ENCODE measurements around the gene SYNDIG1. TPM values are rescaled to one million over a fixed set of nuclear protein-coding genes. Genes with fewer than 3 reads are reported as not detected.

SYNDIG1 gene
- total RNA-seq, 6 experiments from 2014 or later, result 0.14 to 0.31 TPM; not detected in 4

DNA sequence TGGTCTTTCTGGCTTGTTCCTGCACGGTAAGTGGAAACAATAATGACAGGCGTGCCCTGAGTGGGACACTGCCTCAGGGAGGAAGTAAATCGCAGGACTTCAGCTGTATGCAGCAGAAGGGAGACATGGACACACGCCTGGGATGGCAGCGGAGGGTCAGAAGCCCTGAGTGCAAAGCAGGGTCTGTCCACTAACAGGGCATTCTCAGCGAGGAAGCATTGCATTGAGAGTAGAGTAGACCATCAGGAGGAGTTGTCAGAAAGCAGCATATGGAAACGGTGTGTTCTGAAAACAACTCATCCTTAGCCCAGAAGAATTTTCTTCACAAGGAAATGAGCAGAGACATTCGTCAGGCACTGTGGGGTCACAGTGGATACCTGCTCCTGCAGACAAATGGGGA, 134.0 kb downstream of the SYNDIG1 start:
- Mint-ChIP-seq H3K4me3 (no peak overlapping the region), H3K9me3 (peaks cover 8% of the 10 kb centered on the region), H3K27ac (no peak overlapping the region), H3K36me3 (ENCODE audit: low read depth) (no peaks in the 10 kb centered on the region; the same call in 1 of the 2 replicates), H3K4me1 (ENCODE audit: low read depth) (no peaks in the 10 kb centered on the region), H3K27me3 (ENCODE audit: insufficient read depth) (peaks cover 20% of the 10 kb centered on the region)
- TF ChIP-seq, protein P1, sequence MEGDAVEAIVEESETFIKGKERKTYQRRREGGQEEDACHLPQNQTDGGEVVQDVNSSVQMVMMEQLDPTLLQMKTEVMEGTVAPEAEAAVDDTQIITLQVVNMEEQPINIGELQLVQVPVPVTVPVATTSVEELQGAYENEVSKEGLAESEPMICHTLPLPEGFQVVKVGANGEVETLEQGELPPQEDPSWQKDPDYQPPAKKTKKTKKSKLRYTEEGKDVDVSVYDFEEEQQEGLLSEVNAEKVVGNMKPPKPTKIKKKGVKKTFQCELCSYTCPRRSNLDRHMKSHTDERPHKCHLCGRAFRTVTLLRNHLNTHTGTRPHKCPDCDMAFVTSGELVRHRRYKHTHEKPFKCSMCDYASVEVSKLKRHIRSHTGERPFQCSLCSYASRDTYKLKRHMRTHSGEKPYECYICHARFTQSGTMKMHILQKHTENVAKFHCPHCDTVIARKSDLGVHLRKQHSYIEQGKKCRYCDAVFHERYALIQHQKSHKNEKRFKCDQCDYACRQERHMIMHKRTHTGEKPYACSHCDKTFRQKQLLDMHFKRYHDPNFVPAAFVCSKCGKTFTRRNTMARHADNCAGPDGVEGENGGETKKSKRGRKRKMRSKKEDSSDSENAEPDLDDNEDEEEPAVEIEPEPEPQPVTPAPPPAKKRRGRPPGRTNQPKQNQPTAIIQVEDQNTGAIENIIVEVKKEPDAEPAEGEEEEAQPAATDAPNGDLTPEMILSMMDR (IDR thresholded peaks at IDR 0.05), result no peak
- no peak for DNase-seq

DNA sequence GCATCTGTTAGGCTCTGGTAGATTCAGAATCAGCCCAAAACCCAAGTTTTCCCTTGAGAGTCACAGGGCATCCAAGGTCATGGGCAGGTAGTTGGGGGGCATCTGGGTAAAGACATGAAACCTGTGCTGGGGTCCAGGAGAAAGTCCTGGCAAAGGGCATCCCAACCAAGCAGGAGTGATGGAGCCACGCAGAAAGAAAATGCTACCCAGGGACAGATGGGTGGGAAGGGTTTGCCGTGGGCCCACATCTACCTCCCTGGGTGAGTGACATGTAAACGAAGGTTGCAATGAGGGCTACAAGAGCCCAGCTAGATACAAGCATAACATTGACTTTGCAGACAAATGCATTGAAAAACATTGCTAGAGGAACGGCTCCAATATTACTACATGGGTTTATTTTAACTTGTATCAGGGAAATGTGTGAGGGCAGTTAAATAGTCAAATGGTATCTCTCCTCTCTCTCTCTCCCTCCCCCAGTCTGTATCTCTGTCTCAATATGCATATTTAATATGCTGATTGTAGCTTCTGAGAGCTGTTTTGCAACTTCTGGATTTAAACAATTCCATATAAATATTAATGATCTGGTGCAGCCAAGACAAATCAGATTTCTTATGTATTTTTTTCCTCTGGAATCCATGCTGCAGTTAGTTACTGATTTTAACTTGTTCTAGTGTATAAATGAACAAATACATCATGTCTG, 135.7 kb downstream of the SYNDIG1 start:
- DNase-seq, result no peak
- Mint-ChIP-seq H3K27me3 (ENCODE audit: insufficient read depth) (peaks cover 26% of the 10 kb centered on the region), H3K4me3 (no peak overlapping the region), H3K9me3 (peaks cover 8% of the 10 kb centered on the region), H3K4me1 (ENCODE audit: low read depth) (no peaks in the 10 kb centered on the region), H3K36me3 (ENCODE audit: low read depth) (no peaks in the 10 kb centered on the region), H3K27ac (no peak overlapping the region)
- TF ChIP-seq, protein P1 (IDR thresholded peaks at IDR 0.05), result no peak

DNA sequence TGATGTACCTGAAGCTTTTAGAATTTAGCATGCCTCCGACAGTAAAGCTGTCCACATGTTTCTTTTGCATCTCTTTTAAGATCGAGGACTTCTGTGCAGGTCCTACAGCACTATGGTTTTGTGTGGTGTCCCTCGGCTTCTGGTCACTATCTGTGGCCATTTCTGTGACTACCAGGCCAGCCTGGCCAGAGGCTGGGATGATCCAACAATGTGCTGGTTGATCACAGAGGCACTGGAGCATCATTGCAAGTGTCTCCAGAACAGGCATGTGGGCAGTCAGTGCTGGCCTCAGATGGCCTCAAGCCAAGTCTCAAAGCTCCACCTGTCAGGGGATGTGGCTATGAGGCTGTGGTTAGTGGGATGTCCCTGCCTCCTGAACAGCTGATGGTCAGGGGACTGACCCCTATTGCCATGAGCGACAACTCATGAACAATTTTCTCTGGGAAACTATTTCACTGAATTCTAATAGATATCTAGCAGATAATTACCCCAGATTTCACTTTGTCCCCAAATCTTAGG, 136.6 kb downstream of the SYNDIG1 start:
- Mint-ChIP-seq H3K27ac (no peak overlapping the region), H3K27me3 (ENCODE audit: insufficient read depth) (peaks cover 27% of the 10 kb centered on the region), H3K4me1 (ENCODE audit: low read depth) (no peaks in the 10 kb centered on the region), H3K4me3 (no peak overlapping the region), H3K9me3 (peaks cover 8% of the 10 kb centered on the region), H3K36me3 (ENCODE audit: low read depth) (no peaks in the 10 kb centered on the region)
- no peak for DNase-seq
- TF ChIP-seq, protein P1 (IDR thresholded peaks at IDR 0.05), result no peak

DNA sequence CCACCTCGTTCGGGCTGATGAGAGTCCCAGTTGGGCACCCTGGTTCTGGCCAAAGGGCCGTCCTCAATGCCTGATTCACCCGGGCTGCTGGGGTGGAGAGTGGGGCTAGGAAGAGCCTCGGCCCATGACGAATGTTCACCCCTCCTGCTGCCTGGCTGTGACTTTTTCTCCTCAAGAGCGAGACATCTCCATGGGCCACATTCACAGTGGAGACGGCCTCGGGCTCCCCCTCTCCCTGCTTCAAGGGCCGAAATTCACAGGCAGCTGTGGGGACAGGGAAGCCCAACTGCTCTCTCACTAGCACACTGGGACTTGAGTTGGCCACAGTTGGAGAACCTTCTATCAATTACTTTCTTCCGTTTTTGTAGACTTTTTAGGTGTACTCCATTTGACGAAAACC, 138.0 kb downstream of the SYNDIG1 start:
- no peak overlapping the region for H3K27ac Mint-ChIP-seq
- TF ChIP-seq, protein P1 (IDR thresholded peaks at IDR 0.05), result no peak
- H3K4me1 Mint-ChIP-seq (ENCODE audit: low read depth), result no peaks in the 10 kb centered on the region
- no peaks in the 10 kb centered on the region for H3K36me3 Mint-ChIP-seq (ENCODE audit: low read depth)
- peaks cover 35% of the 10 kb centered on the region for H3K27me3 Mint-ChIP-seq (ENCODE audit: insufficient read depth)
- no peaks in the 10 kb centered on the region for H3K9me3 Mint-ChIP-seq
- no peak for DNase-seq
- H3K4me3 Mint-ChIP-seq, result no peak overlapping the region

DNA sequence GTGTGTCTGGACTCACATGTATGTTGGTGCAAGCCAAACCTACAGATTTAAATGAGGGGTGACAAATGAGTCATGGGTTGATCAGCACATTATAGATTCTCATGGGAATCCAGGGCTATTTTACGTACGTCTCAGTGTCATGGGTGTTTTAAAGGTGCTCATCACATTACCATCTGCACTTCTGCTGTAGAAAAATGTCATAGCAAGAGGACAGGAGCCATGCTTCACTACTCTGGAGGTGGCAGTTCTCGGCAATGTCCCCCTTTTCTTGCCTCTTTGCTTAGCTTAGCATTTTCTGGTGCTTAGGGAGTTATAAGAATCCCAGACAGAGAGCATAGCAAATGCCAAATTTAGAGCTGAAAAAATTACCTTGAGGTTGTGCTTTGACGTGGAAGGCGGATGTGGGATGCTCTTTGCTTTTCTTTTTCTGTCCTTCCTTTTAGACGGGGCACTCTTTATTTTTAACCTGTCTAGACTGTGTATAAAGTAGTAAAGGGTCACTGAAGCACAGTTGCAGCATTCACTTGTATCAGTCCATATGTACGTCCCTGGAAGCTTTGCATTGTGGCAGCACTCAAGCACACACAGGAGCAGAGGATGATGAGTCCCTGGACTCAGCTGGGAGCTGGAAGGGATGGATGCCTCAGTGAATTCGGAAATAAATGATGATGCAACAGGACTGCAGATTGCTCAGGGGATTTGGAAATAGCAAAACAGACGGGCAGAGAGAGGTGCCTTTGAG, 139.7 kb downstream of the SYNDIG1 start:
- no peaks in the 10 kb centered on the region for H3K9me3 Mint-ChIP-seq
- no peaks in the 10 kb centered on the region for H3K4me1 Mint-ChIP-seq (ENCODE audit: low read depth)
- TF ChIP-seq, protein P1 (IDR thresholded peaks at IDR 0.05), result no peak
- no peak overlapping the region for H3K27ac Mint-ChIP-seq
- H3K27me3 Mint-ChIP-seq (ENCODE audit: insufficient read depth), result peaks cover 41% of the 10 kb centered on the region
- H3K4me3 Mint-ChIP-seq, result no peak overlapping the region
- no peaks in the 10 kb centered on the region for H3K36me3 Mint-ChIP-seq (ENCODE audit: low read depth)
- DNase-seq, result no peak
